DND-41 (cell line): ENCODE data around the gene CRLF2.
A peak's percentile ranks its signal among the peaks of the same experiment; 100 is the strongest.
"Not testable (repeated sequence)": the region's sequence is repeated elsewhere in the genome, so short reads cannot be mapped to it uniquely, and the experiment has no call there.

Experiments
- ATAC-seq: fragments of 200-7000 bp; cut with Tn5 transposase; 3 replicates; pipeline ENCODE4 v1.9.1; 2021; ENCODE audit warnings: low read depth; ENCODE audit not compliant: insufficient read depth
- DNase-seq: peaks from one replicate; pipeline ENCODE4 v3.0.0-alpha.2; 2020
- H2AFZ ChIP-seq: 2 replicates; pipeline ENCODE4 v1.6.0; 2012; ENCODE audit warnings: low read depth, low read length
- H3K27ac ChIP-seq: 2 replicates; pipeline ENCODE4 v1.5.1; 2012; ENCODE audit warnings: low read length, inconsistent platforms
- H3K27me3 ChIP-seq: fragments of 200-600 bp; sonication (generic); 2 replicates; pipeline ENCODE4 v1.6.0; 2012; ENCODE audit warnings: low read length, mild to moderate bottlenecking, inconsistent platforms; ENCODE audit not compliant: insufficient read depth, poor library complexity
- H3K36me3 ChIP-seq: 2 replicates; pipeline ENCODE4 v1.5.1; 2012; ENCODE audit warnings: low read length, inconsistent platforms; ENCODE audit not compliant: insufficient read depth
- H3K4me1 ChIP-seq: 2 replicates; pipeline ENCODE4 v1.5.1; 2012; ENCODE audit warnings: mild to moderate bottlenecking, low read length; ENCODE audit not compliant: insufficient read depth
- H3K4me2 ChIP-seq: 2 replicates; pipeline ENCODE4 v1.6.0; 2012; ENCODE audit warnings: mild to moderate bottlenecking, moderate library complexity, low read length, inconsistent platforms; ENCODE audit not compliant: insufficient read depth
- H3K4me3 ChIP-seq, 2 experiments: fragments of 200-600 bp in 1 of 2; shearing (Covaris generic) in 1 of 2; 2 replicates each; pipeline ENCODE4 v1.5.1; 2012 to 2016; ENCODE audit warnings: inconsistent platforms in 2 of 2, low read length in 2 of 2, mild to moderate bottlenecking in 2 of 2, low read depth in 1 of 2, moderate library complexity in 1 of 2
- H3K79me2 ChIP-seq: 2 replicates; pipeline ENCODE4 v1.6.0; 2012; ENCODE audit warnings: low read length, inconsistent platforms; ENCODE audit not compliant: insufficient read depth
- H3K9ac ChIP-seq: 2 replicates; pipeline ENCODE4 v1.6.0; 2012; ENCODE audit warnings: low read depth, mild to moderate bottlenecking, inconsistent platforms, low read length, moderate library complexity
- H3K9me3 ChIP-seq: 2 replicates; pipeline ENCODE4 v1.5.1; 2012; ENCODE audit warnings: low read length, moderate library complexity, mild to moderate bottlenecking, inconsistent platforms; ENCODE audit not compliant: insufficient read depth, severe bottlenecking
- H4K20me1 ChIP-seq: 2 replicates; pipeline ENCODE4 v1.6.0; 2012; ENCODE audit warnings: low read length; ENCODE audit not compliant: insufficient read depth
- EZH2 ChIP-seq: IDR thresholded peaks from 3 replicates; pipeline ENCODE4 v1.6.1; 2012; ENCODE audit warnings: borderline replicate concordance, low read depth, mild to moderate bottlenecking, moderate library complexity, low read length, inconsistent platforms; ENCODE audit not compliant: severe bottlenecking
- TF ChIP-seq, protein P1 (sequence below): IDR thresholded peaks from 2 replicates; pipeline ENCODE4 v1.5.1; 2012; ENCODE audit warnings: borderline replicate concordance, low read length, moderate library complexity, mild to moderate bottlenecking; ENCODE audit not compliant: poor library complexity, severe bottlenecking; ENCODE audit errors: extremely low read depth

The CRLF2 gene

DNA sequence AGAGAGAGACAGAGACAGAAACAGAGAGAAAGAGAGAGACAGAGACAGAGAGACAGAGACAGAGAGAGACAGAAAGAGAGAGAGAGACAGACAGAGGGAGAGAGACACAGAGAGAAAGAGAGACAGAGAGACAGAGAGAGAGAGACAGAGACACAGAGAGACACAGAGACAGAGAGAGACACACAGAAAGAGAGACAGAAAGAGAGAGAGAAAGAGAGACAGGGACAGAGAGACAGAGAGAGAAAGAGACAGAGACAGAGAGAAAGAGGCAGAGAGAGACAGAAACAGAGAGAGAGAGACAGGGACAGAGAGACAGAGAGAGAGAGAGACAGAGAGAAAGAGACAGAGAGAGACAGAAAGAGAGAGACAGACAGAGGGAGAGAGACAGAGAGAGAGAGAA is 52.9 kb downstream of the CRLF2 start:
- H3K27ac ChIP-seq: no peak overlapping the region
- no peaks in the 10 kb centered on the region for H3K36me3 ChIP-seq
- ATAC-seq (no peak), DNase-seq (no peak)
- TF ChIP-seq, protein P1, sequence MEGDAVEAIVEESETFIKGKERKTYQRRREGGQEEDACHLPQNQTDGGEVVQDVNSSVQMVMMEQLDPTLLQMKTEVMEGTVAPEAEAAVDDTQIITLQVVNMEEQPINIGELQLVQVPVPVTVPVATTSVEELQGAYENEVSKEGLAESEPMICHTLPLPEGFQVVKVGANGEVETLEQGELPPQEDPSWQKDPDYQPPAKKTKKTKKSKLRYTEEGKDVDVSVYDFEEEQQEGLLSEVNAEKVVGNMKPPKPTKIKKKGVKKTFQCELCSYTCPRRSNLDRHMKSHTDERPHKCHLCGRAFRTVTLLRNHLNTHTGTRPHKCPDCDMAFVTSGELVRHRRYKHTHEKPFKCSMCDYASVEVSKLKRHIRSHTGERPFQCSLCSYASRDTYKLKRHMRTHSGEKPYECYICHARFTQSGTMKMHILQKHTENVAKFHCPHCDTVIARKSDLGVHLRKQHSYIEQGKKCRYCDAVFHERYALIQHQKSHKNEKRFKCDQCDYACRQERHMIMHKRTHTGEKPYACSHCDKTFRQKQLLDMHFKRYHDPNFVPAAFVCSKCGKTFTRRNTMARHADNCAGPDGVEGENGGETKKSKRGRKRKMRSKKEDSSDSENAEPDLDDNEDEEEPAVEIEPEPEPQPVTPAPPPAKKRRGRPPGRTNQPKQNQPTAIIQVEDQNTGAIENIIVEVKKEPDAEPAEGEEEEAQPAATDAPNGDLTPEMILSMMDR: no peak
- TF ChIP-seq EZH2: no peak
- no peaks in the 10 kb centered on the region for H3K27me3 ChIP-seq
- H2AFZ ChIP-seq: no peak overlapping the region
- no peaks in the 10 kb centered on the region for H3K9me3 ChIP-seq
- no peaks in the 10 kb centered on the region for H3K4me1 ChIP-seq
- H3K4me2 ChIP-seq: no peak overlapping the region
- H3K9ac ChIP-seq: no peak overlapping the region
- H4K20me1 ChIP-seq: no peaks in the 10 kb centered on the region
- no peak overlapping the region for H3K4me3 ChIP-seq
- no peaks in the 10 kb centered on the region for H3K79me2 ChIP-seq

DNA sequence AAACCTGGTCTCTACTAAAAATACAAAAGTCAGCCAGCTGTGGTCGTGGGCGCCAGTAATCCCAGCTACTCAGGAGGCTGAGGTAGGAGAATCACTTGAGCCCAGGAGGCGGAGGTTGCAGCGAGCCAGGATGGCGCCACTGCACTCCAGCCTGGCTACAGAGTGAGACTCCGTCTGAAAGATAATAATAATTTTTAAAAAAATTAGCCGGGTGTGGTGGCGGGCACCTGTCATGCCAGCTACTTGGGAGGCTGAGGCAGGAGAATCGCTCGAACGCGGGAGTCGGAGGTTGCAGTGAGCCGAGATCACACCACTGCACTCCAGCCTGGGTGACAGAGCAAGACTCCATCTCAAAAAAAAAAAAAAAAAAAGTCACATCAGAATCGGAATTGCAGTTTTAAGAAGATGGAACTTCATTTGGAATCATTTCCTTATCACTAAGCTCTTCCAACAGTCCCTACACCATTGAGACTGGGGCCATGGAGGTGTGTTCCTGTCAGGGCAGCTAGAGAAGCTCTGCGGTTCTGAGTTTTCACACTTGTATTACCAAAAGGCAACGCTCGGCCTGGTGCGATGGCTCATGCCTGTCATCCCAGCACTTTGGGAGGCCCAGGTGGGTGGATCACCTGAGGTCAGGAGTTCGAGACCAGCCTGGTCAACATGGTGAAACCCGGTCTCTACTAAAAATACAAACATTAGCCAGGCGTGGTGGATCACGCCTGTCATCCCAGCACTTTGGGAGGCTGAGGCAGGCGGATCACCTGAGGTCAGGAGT is 55.6 kb downstream of the CRLF2 start:
- not testable (repeated sequence) for H3K27me3 ChIP-seq, H3K36me3 ChIP-seq, H3K9me3 ChIP-seq, H3K9ac ChIP-seq, H4K20me1 ChIP-seq, H3K27ac ChIP-seq, H3K4me1 ChIP-seq, H3K4me2 ChIP-seq, H2AFZ ChIP-seq, DNase-seq, H3K4me3 ChIP-seq, H3K79me2 ChIP-seq
- ATAC-seq: 0 out of 3 replicates have a peak, but pooled peaks have one; percentile 12

DNA sequence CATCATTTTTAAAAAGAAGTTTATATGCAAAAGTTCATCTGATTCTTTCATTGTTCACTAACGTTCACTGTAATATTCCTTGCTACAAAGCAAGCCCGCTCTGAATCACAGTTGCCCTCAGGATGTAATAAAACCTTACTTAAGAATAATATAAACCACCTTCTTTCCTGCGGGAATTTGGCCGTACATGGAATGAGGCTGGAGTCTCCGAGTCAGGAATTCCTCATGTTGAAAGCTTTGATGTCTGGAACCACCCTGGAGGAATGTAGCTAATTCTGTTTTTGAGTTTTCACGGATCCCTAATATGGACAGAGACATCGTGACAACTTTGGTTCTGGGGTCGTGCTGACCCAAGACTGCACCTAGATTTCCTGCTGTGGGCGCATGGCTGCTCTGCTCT is 58.5 kb downstream of the CRLF2 start:
- DNase-seq: no peak
- TF ChIP-seq, protein P1: no peak
- no peak for TF ChIP-seq EZH2
- H3K4me2 ChIP-seq: no peak overlapping the region

DNA sequence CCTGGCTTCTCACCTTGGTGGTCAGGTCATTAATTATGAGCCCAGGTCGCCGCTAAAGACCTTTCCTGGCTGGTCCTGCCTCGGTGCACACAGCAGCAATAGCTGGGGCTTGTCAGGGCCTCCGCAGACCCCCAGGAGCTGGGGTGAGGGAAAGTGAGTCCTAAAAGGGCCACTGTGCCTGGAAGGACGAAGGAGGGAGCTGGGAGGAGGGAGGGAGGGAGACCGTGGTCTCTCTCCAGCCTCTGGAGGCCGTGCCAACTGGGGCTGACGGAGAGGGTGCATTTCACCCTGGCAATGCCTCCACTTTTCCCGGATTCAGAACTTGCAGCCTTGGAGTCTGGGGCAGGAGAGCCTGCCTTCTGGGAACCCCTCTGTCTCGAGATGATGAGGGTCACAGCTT is 60.4 kb downstream of the CRLF2 start:
- no peaks in the 10 kb centered on the region for H4K20me1 ChIP-seq
- TF ChIP-seq, protein P1: no peak
- no peak for TF ChIP-seq EZH2

More for the DNA sequence above, 58.5 kb downstream of the CRLF2 start:
- no peak overlapping the region for H3K27ac ChIP-seq
- H2AFZ ChIP-seq: no peak overlapping the region
- no peaks in the 10 kb centered on the region for H3K4me1 ChIP-seq
- H3K79me2 ChIP-seq: no peaks in the 10 kb centered on the region
- no peak overlapping the region for H3K9ac ChIP-seq
- H3K36me3 ChIP-seq: no peaks in the 10 kb centered on the region
- no peaks in the 10 kb centered on the region for H3K27me3 ChIP-seq
- H4K20me1 ChIP-seq: no peaks in the 10 kb centered on the region
- H3K4me3 ChIP-seq: no peak overlapping the region
- H3K9me3 ChIP-seq: no peaks in the 10 kb centered on the region
- ATAC-seq: no peak

More for the DNA sequence above, 60.4 kb downstream of the CRLF2 start:
- Histone ChIP-seq H3K9ac (no peak overlapping the region), H3K9me3 (no peaks in the 10 kb centered on the region), H2AFZ (no peak overlapping the region), H3K79me2 (no peaks in the 10 kb centered on the region), H3K4me2 (no peak overlapping the region), H3K36me3 (no peaks in the 10 kb centered on the region), H3K27me3 (no peaks in the 10 kb centered on the region), H3K27ac (no peak overlapping the region), H3K4me1 (no peaks in the 10 kb centered on the region), H3K4me3 (no peak overlapping the region)
- ATAC-seq (no peak), DNase-seq (no peak)
